NCI-H748 (cell line): ENCODE results near the gene MBD6.

Experiments used
- DNase-seq: peaks from one replicate; lab custom pipeline; 2025; ENCODE audit not compliant: unreplicated experiment; lab: John Stamatoyannopoulos, UW

MBD6 gene

GRCh38 chr12:57525615-57526383 lies 3.2 kb downstream of the MBD6 start:
- no peak for DNase-seq

- no peak for DNase-seq
Measured at GRCh38 chr12:57526477-57527126, 4.0 kb downstream of the MBD6 start.

- DNase-seq, result no peak
Measured at GRCh38 chr12:57527184-57527583, 4.6 kb downstream of the MBD6 start.

GRCh38 chr12:57528176-57528575 lies 5.6 kb downstream of the MBD6 start:
- no peak for DNase-seq

GRCh38 chr12:57528831-57529555 lies 6.4 kb downstream of the MBD6 start:
- no peak for DNase-seq

- no peak for DNase-seq
Measured at GRCh38 chr12:57529831-57530230, 7.2 kb downstream of the MBD6 start.

GRCh38 chr12:57530396-57531142 lies 7.9 kb downstream of the MBD6 start:
- no peak for DNase-seq

- no peak for DNase-seq
Measured at GRCh38 chr12:57531836-57532235, 9.2 kb downstream of the MBD6 start.

GRCh38 chr12:57533108-57533507 lies 10.5 kb downstream of the MBD6 start:
- DNase-seq, result no peak

- DNase-seq, result no peak
Measured at GRCh38 chr12:57534250-57534649, 11.6 kb downstream of the MBD6 start.

GRCh38 chr12:57534991-57535543 lies 12.4 kb downstream of the MBD6 start:
- DNase-seq, result no peak

GRCh38 chr12:57535764-57536596 lies 13.4 kb downstream of the MBD6 start:
- DNase-seq, result no peak

GRCh38 chr12:57536597-57536942 lies 13.9 kb downstream of the MBD6 start:
- no peak for DNase-seq

- DNase-seq, result no peak
Measured at GRCh38 chr12:57539134-57539768, 16.6 kb downstream of the MBD6 start.

- DNase-seq, result no peak
Measured at GRCh38 chr12:57541001-57541400, 18.4 kb downstream of the MBD6 start.

GRCh38 chr12:57541717-57542116 lies 19.1 kb downstream of the MBD6 start:
- no peak for DNase-seq

GRCh38 chr12:57543581-57543980 lies 21.0 kb downstream of the MBD6 start:
- DNase-seq, result no peak

- DNase-seq, result peak; percentile 30
Measured at GRCh38 chr12:57545809-57546437, 23.3 kb downstream of the MBD6 start.
